Activated T-cell treated with anti-CD3 and anti-CD28 coated beads for 24 hours (primary cell): Measurements from ENCODE around the gene LRRC26.

Source experiments
- DNase-seq: peaks from one replicate; pipeline ENCODE4 v3.0.0-alpha.2; 2020; ENCODE audit warnings: low read depth

The LRRC26 gene

DNA sequence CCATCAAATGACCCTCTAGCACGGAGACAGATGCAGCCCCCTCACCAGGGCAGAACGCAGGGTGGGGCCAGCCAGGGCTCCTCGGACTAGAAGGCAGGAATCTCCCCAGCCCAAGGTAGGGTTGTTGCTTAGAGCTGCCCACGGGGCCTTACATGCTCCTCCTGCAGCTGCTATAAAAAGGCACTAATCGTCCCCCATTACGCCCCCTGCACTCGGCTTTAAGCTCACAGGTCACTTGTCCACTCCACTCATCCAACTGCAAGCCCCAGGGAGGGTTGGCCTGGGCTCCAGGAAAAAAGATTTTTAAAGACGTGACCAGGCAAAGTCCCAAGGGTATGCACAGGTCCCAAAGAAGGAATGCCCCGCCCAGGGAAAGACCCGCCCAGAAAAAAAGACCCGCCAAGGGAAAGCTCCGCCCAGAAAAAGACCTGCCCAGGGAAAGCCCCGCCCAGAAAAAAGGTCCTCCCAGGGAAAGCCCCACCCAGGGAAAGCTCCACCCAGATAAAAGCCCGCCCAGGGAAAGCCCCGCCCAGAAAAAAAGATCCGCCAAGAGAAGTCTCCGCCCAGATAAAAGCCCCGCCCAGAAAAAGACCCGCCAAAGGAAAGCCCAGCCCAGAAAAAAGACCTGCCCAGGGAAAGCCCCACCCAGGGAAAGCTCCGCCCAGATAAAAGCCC lies 19.8 kb downstream of the LRRC26 start:
- DNase-seq, result no peak

DNA sequence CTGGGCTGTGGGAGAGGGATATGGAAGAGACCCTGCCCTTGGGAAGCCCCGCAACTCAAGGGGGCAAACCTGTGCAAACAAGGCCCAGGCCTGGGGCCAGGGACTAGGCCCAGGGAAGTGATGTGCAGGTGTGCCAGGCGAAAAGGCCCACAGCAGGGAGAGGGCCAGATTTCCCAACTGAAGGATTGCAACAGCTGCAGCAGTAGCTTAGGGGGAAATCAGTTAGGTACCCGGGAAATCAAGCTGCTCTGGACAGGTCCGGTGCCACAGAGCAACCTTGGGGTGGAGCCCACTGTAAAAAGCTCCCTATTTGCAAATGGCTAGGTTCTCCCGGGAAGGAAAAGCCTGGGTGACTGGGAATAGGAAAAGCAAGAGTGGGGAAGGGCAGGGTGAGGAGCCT lies 20.5 kb downstream of the LRRC26 start:
- no peak for DNase-seq

DNA sequence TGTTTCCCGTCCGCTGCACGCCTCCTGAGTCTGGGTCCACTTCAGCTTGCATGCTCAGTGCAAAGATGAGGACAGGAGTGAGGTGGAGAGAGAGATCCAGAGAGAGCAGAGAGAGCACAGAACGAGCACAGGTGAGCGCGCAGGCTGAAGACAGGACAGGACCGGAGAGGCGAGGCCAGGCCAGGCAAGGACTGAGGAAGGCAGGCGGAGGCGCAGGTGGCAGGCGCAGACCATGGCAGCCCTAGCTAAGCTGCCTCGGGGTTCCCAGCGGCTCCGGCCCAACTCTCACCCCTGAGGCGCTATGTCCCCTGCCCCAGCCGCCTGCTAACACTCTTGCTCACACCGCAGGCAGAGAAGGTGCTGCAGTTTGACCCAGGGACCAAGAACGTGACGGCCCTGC lies 21.2 kb downstream of the LRRC26 start:
- no peak for DNase-seq

DNA sequence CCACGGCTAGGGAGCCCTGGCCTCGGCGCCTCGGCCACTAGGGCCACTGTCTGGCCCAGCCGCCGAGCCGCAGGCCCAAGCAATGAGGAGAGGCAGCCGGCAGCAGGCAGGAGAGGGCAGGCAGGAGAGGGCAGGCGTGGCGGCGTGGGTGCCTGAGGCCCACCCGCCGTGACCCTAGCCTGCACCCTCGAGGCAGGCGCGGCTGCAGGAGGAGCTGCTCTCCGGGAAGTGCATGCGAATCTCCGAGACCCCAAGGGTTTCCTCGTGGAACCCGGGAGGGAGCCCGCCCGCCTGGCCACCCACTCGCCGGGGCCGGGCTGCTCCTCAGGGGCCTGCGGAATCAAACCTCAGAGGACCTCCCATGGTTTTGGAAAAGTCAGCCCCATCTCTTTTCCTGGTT lies 21.6 kb downstream of the LRRC26 start:
- DNase-seq, result no peak

DNA sequence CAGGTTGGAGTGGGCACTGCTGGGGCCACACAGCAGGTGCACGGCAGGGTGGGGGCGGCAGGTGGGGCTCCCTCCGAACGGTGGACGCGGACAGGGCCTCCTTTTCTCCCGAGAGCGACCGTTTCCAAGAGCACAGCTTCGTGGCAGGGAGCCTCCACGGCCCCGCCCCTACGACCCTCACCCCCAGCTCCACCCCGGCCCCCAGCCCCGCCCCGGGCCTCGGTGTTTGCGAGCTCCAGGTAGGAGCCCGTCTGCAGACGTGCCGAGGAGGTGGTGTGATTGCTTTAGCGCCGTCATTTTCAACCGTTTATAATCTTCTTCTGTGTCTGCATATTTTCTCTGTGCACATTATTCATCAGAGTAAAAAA lies 22.1 kb downstream of the LRRC26 start:
- DNase-seq, result no peak

DNA sequence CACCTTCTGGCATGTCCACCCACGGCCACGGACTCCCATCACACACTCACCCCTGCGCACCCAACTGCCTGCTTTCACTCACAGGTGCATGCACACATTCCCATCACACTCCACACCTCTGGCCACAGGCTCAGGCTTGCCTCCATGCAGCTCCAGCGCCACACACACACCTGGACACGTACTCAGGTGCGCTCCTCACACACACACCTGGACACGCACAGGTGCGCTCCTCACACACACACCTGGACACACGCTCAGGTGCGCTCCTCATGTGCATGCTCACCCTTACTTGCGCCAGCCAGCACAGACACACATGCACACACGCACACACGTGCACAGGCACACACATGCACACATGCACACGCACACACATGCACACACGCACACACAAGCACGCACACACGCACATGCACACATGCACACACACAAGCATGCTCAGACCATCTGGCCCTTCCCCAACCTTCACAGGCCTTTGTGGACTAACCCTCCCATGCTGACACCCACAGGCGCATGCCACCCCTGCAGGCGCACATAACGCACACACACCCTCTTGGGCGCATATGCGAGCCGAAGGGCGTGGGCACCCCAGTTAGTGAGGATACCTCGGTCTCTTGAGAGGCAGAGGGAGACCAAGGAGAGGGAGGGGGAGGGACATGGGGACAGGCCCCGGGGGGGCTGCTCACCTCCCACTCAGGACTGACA lies 22.6 kb downstream of the LRRC26 start:
- no peak for DNase-seq

DNA sequence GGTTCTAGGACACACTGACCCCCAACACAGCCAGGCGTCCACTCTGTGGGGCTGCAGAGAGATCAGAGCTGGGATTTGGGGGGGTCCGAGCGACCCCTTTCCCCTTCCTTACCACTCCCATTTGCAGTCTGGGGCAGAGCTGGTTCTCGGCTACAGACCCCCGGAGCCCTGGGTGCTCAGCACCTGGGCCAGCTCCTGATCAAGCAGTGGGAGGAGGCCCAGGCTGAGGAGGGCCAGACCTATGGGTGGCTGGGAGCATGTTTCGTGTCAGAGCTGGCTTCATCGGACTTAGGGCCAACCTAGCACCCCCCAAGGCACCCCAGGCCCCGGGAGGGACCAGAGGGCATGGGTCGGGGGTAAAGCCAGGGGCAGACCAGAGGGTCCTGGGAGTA lies 23.3 kb downstream of the LRRC26 start:
- no peak for DNase-seq

DNA sequence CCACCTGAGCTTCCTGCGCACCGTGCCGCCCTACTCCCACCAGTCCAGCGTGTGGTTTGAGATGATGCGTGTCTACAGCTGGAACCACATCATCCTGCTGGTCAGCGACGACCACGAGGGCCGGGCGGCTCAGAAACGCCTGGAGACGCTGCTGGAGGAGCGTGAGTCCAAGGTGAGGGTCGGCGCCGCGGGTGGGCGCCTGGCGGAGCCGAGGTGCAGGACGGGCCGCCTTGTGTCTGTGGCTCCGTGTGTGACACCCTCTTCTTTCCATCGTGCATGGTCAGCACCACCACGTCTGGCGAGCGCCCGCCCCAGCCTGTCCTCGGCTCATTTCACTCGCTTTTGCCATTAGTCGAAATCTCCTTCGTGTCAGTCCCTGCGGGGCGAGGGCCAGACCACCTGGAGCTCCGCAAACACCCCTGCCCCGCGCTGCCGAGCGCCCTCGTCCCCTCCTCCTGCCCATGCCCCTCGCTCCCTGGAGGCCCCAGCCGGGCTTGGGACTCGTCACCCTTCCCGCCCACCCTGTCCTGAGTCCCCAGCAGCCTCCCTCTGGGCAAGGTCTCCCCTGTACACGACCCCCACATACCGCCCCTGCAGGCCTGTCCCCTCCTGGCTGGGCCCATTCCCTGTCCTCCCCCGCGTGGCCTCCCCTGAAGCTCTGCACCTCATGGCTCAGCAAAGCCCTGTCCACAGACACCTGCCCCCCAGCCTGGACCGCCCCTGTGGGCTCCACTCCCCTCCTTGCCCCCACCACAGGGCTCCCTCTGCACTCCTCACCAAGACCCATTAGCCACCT lies 23.9 kb downstream of the LRRC26 start:
- DNase-seq, result no peak

DNA sequence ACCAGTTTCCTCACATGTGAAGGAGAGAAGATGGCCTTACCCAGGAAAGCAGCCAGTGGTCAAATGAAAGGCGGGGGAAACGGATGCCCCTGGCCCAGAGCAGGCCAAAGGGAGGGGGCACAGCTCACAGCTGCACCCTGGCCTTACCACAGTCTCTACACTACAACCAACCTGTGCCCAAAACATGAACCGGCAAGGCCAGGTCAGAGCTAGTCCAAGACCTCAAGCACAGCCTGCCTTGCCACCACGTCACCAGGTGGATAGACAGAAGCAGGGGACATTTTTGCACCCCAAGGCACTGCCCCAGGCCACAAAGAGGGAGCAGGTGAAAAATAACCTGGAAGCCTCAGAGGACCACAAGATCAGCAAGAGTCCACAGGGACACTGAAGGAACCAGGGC lies 26.4 kb downstream of the LRRC26 start:
- no peak for DNase-seq

DNA sequence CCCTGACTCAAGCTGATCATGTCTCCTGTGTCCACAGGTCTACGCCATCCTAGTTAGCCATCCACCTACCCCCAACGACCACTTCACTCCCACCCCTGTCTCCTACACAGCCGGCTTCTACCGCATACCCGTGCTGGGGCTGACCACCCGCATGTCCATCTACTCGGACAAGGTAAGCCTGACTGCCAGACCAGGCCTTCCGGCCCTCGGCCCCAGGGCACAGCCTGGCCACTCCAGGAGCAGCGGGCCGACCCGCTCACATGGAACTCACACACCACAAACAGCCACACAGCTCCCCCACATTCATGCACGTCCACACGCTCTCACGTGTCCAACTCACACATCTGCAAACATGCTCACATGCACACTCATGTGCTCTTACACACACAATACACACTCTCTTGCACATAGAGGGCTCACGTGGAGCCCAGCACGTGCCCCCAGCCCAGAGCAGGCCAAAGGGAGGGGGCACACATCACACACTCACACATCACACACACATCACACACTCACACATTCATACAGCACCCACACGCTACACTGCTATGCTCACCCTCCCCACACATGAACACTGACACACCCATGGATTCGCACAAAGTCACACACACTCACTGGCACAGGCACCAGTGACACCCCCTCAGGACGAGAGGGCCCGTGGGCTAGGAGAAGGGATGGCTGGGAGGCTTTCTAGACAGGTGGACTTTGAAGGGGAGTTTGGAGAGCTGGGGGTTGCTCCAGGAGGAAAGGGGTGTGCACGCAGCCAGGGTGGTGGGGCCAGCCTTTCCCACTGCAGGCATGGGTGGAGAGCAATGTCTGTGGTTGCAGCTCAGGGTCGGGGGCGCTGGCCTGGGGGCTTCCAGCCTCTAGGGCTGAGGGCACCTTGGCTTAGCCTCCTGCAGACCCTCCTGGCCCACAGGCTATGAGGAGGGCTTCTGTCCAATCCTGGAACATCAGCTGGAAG lies 27.6 kb downstream of the LRRC26 start:
- DNase-seq, result no peak

DNA sequence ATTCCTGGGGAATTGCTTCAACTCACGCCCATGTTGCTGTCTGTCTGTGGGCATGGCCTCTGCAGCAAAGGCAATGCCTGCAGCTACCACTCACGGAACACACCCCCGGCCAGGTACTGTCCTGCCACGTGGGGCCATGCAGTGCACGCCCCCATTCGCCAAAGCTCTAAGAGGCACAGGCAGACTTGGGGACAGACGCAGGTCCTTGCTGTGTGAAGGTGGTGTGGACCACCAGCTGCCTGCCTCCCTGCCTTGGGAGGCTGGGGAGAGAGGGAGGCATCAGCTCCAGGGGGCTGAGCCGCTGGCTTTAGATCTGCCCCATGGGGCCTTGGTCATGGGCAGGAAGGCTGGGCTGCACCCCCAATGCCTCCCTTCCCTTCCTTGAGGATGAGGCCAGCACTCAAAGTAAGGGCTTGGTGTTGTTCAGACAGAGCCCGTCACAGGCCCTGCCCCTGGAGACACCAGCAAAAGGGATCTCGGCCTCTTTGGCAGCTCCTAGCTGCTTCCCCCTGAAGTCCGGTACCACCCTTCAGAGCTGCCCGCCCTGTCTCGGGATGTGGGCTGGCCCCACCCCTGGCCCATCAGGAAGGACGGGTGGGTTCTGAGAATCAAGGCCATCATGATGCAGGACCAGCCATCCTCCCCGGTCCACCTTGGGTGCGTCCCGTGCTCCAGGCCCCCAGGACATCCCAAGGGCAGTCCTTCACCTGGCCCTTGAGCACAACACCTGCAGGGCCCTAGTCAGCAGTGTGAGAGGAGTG lies 28.6 kb downstream of the LRRC26 start:
- no peak for DNase-seq

DNA sequence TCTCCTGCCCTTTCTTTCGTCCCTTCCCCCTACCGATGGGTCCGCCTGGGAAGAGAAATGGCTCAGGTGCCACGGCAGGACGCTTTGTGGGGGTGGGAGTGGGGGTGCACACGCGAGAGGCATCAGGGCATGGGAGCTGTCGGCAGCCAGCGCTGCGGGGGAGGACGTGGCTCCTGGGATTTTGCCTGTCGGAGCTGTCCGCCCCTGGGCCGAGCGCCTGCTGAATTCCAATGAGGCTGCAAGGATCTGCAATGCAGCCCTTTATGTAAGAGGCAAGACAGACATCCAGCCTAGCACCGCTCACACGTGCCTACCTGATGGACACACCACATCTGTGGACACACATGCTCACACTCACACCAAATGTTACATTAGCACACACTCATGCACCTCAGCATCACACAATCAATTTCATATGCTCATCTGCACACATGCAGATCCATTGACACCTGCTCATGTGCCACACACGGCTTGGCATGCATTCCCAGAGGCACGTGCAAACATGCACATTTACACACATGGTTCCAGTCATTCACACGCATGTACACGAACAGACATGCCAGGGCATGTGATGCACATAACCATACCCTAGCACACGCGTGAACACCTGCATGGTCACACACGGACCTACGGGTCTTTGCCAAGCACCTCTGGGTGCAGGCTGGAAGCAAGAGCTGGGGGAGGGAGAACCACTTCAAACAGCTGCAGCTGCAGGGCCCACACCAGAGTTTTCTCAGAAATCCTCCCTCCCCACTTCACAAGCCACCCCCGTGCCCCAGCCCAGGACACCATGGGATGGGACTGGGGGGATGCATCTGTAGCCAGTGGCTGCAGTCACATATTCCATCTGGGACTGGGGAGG lies 29.5 kb downstream of the LRRC26 start:
- DNase-seq, result no peak

DNA sequence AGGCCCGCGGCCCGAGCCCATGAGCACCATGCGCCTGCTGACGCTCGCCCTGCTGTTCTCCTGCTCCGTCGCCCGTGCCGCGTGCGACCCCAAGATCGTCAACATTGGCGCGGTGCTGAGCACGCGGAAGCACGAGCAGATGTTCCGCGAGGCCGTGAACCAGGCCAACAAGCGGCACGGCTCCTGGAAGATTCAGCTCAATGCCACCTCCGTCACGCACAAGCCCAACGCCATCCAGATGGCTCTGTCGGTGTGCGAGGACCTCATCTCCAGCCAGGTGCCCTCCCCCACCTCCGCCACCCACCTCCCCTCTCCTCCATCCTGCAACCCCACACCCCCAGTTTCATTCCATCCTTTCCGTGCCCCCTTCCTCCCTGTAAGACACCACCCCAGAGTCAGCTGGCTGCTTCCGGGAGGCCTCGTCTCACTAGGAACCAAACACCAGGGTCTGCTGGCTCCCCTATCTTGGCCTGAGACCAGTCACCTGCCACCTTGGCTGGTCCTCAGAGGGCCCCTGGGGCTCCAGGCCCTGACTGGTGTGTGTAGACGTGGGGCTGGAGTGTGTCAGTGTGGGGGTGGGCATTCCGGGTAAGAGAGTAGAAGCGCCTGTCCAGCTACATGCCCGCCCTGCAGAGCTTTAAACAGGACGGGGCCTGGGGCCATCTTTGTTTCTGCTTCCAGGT lies 30.2 kb downstream of the LRRC26 start:
- no peak for DNase-seq

DNA sequence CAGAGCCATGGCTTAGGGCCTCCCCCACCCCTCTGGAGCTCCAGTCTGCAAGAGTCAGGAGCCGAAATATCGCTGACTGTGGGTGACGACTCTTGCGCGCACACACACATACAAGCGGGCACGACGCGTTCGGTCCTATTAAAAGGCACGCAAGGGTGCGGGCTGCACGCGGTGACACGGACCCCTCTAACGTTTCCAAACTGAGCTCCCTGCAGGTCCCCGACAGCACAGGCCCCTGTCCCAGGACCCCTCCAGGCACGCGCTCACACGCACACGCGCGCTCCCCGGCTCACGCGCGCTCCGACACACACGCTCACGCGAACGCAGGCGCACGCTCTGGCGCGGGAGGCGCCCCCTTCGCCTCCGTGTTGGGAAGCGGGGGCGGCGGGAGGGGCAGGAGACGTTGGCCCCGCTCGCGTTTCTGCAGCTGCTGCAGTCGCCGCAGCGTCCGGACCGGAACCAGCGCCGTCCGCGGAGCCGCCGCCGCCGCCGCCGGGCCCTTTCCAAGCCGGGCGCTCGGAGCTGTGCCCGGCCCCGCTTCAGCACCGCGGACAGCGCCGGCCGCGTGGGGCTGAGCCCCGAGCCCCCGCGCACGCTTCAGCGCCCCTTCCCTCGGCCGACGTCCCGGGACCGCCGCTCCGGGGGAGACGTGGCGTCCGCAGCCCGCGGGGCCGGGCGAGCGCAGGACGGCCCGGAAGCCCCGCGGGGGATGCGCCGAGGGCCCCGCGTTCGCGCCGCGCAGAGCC lies 31.0 kb downstream of the LRRC26 start, which contains the start of gene GRIN1:
GRIN1 (plus strand) TSS at position 433 of the 746 bp plus-strand sequence. CDS start 333 bp downstream, outside the sequence.
- no peak for DNase-seq

DNA sequence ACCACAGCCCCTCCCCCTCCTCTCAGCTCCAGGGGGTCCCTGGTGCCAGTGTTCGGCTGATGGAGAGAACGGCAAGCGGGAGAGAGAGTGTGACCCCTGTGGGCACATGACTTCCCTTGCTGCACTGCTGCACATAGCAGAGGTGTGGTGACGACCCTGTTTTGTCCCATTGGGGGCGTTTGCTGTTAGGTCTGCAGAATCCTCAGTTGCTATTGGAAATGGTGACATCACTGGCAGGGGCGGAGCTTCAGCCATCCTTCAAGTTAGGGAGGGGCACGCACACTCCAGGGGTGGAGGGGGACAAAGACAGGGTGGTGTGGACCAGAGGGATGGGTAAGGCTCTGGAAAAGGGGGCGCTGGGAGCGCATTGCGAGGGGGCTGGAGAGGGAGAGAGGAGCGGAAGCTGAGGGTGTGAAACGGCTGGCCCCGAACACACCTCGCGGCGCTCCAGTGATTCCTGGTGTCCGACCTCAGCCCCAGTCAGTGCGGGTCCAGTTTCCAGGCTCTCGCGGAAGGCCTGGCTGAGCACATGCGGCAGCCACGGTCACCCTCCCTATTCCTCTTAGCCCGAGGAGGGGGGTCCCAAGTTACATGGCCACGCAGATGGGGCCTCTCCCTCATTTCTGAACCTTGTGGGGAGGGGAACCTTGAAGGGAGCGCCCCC lies 31.7 kb downstream of the LRRC26 start:
- no peak for DNase-seq

DNA sequence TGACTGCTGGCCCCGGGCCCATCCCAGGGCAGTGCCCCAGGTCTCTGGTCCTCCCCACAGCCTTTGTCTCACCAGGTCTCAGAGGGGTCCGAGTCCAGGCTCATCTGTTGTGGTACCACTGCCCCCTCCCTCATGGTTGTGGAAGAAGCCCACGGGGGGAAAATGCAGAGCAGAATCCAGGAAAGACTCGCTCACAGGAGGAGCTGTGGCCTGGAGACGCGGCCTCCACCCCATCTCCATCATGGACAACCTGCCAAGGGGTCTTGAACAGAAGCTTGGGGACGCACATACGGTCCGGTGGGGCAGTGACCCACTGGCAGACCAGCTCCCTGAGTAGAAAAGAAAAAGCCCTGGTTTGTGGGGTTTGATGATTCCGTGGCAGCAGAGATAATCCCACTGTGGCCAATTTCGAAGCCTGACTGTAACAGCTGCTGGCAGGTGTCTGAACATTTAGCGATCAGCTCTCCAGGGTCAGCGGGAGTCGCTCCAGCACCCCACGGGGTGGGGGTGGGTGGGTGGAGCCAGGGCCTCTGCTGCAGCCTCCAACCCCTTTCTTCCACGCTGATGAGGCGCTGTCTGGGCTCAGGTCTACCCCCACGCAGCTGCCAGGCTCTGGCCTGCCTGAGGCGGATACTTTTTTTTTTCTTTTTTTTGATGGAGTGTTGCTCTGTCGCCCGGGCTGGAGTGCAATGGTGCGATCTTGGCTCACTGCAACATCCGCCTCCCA lies 32.8 kb downstream of the LRRC26 start:
- DNase-seq, result no peak

DNA sequence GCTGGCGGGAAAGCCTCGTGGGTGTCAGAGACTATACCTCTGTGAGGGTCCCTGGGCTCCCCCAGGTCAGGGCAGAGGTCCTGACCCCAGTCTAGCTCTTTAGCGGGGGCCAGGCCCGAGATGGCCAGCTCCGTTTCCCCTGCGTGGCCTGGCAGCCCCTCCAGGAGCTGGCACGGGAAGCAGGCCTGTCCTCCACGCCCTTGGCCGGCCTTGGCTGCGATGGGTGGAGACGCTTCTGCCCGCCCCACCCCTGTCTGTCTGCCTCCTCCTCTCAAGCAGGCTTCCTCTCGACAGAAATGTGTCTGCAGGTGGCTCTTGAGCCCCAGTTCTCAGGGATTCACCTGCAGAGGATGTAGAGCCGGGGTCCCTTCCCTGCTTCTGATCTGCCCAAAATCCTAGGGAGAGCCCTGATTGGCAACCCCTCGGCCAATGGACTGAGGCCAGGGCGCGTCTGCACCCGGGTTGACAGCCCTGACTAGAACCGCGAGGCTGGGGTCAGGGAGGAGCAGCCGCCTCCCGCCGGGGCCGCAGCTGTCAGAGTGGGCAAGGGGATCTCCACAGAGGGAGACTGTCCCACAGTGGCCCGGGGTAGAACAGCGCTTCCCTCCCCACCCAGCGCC lies 33.5 kb downstream of the LRRC26 start:
- no peak for DNase-seq
